ENCODE results near the gene NCOA7. TPM values are rescaled to one million over a fixed set of nuclear protein-coding genes. Genes with fewer than 3 reads are reported as not detected.

Gene NCOA7
- total RNA-seq, 1 experiment from 2014 or later, result 13.8 TPM

- H3K9ac ChIP-seq (ENCODE audit: low read length), result no peak overlapping the region
- H3K4me1 ChIP-seq (ENCODE audit: control insufficient read depth in 1 of 2, insufficient read depth in 2 of 2, low read length in 2 of 2), result no peaks in the 10 kb centered on the region
- BruUV-seq (replicated peaks), result no TSS peak
- no peaks in the 10 kb centered on the region for H3K9me3 ChIP-seq (ENCODE audit: control insufficient read depth in 1 of 2, insufficient read depth in 1 of 2, low read depth in 1 of 2, low read length in 2 of 2)
- TF ChIP-seq MAX (IDR thresholded peaks at IDR 0.05) (no peak), CBX3 (IDR thresholded peaks at IDR 0.05; ENCODE audit: low read depth) (no peak), REST (IDR thresholded peaks at IDR 0.05; ENCODE audit: low read depth) (no peak), POLR2A (IDR thresholded peaks at IDR 0.05; ENCODE audit: borderline replicate concordance, extremely low read depth, insufficient read depth, insufficient read length) (no peak), ZBTB33 (IDR thresholded peaks at IDR 0.05; ENCODE audit: extremely low read depth, insufficient replicate concordance, low read length) (no peak)
- no peak overlapping the region for H2AFZ ChIP-seq (ENCODE audit: low read depth, low read length, poor library complexity, severe bottlenecking)
- no peak overlapping the region for H3K27ac ChIP-seq (ENCODE audit: low read depth, low read length)
- no peak overlapping the region for H3K4me3 ChIP-seq (replicated peaks in 1 of 2; ENCODE audit: low read depth in 1 of 2, low read length in 2 of 2)
- H3K4me2 ChIP-seq (ENCODE audit: low read length), result no peak overlapping the region
- intact Hi-C loops (cut with micrococcal nuclease), result no loop called here
- ChIA-PET CTCF (no interaction called here), POLR2A (no interaction called here), RAD21 (ENCODE audit: low non-redundant PET in 1 of 2, low total read pairs in 2 of 2, uncharacterized antibody in 2 of 2, unreplicated experiment in 2 of 2) (no interaction called here)
- ATAC-seq (no peak), DNase-seq (ENCODE audit: low read depth, low spot score) (no peak)
- no peaks in the 10 kb centered on the region for H3K36me3 ChIP-seq (ENCODE audit: control insufficient read depth in 1 of 2, insufficient read depth in 2 of 2, low read length in 2 of 2)
- no peaks in the 10 kb centered on the region for H3K27me3 ChIP-seq (ENCODE audit: insufficient read depth, low read length)
- no peaks in the 10 kb centered on the region for H4K20me1 ChIP-seq (ENCODE audit: insufficient read depth)
- no peaks in the 10 kb centered on the region for H3K79me2 ChIP-seq (ENCODE audit: insufficient read depth, low read length)
- H3K9me2 ChIP-seq (ENCODE audit: insufficient read depth), result no peaks in the 10 kb centered on the region
Observed at GRCh38 chr6:125854355-125854754, 63.6 kb downstream of the NCOA7 start.
